Keratinocyte (primary cell): ENCODE measurements around the gene PRKCA. TPM values are rescaled to one million over a fixed set of nuclear protein-coding genes. Genes with fewer than 3 reads are reported as not detected.

Experiments
- DNase-seq: peaks from one replicate; pipeline ENCODE4 v3.0.0-alpha.2; 2011; ENCODE audit warnings: low read depth, missing footprints, low spot score
- FAIRE-seq: peaks from 2 replicates; lab custom pipeline; 2011; peaks lifted over from hg19 to GRCh38; lab: Jason Lieb, UNC
- H2AFZ ChIP-seq: 2 replicates; pipeline ENCODE4 v1.6.0; 2012; ENCODE audit warnings: low read length, control low read depth, inconsistent platforms; ENCODE audit not compliant: control insufficient read depth
- H3K27ac ChIP-seq: 2 replicates; pipeline ENCODE4 v1.5.1; 2011; ENCODE audit warnings: low read length; ENCODE audit not compliant: control insufficient read depth, insufficient read depth
- H3K27me3 ChIP-seq: 3 replicates; pipeline ENCODE4 v1.6.0; 2011; ENCODE audit warnings: low read length; ENCODE audit not compliant: control insufficient read depth, insufficient read depth; ENCODE audit errors: extremely low read depth
- H3K36me3 ChIP-seq, 2 experiments: 2 replicates in 1 of 2; 3 replicates in 1 of 2; pipeline ENCODE4 v1.5.1; 2011; ENCODE audit warnings: low read length in 2 of 2, mild to moderate bottlenecking in 1 of 2; ENCODE audit not compliant: control insufficient read depth in 2 of 2, insufficient read depth in 2 of 2; ENCODE audit errors: extremely low read depth in 1 of 2
- H3K4me1 ChIP-seq: 3 replicates; pipeline ENCODE4 v1.5.1; 2011; ENCODE audit warnings: low read length; ENCODE audit not compliant: control insufficient read depth, insufficient read depth; ENCODE audit errors: extremely low read depth
- H3K4me2 ChIP-seq: 3 replicates; pipeline ENCODE4 v1.6.0; 2011; ENCODE audit warnings: low read depth, low read length; ENCODE audit not compliant: control insufficient read depth, insufficient read depth; ENCODE audit errors: extremely low read depth
- H3K4me3 ChIP-seq, 3 experiments: fragments of 200-600 bp in 1 of 3; sonication (generic) in 1 of 3; 2 replicates in 2 of 3; 3 replicates in 1 of 3; pipeline ENCODE4 v1.5.1; 2011 to 2016; ENCODE audit warnings: low read length in 3 of 3, mild to moderate bottlenecking in 3 of 3, control low read depth in 2 of 3, inconsistent platforms in 1 of 3, low read depth in 1 of 3, mixed read lengths in 1 of 3, mixed run types in 1 of 3, moderate library complexity in 1 of 3; ENCODE audit not compliant: control insufficient read depth in 2 of 3, insufficient read depth in 2 of 3; ENCODE audit errors: extremely low read depth in 1 of 3
- H3K79me2 ChIP-seq: 2 replicates; pipeline ENCODE4 v1.6.0; 2012; ENCODE audit warnings: low read length; ENCODE audit not compliant: control insufficient read depth, insufficient read depth
- H3K9ac ChIP-seq: 3 replicates; pipeline ENCODE4 v1.6.0; 2011; ENCODE audit warnings: low read length; ENCODE audit not compliant: control insufficient read depth, insufficient read depth; ENCODE audit errors: extremely low read depth
- H3K9me1 ChIP-seq: 3 replicates; pipeline ENCODE4 v1.6.0; 2011; ENCODE audit warnings: low read length; ENCODE audit not compliant: control insufficient read depth, insufficient read depth; ENCODE audit errors: extremely low read depth
- H3K9me3 ChIP-seq: 2 replicates; pipeline ENCODE4 v1.5.1; 2012; ENCODE audit warnings: low read depth, low read length; ENCODE audit not compliant: control insufficient read depth
- H4K20me1 ChIP-seq: 3 replicates; pipeline ENCODE4 v1.6.0; 2011; ENCODE audit warnings: low read length; ENCODE audit not compliant: control insufficient read depth, insufficient read depth; ENCODE audit errors: extremely low read depth
- CTCF ChIP-seq, 3 experiments: IDR thresholded peaks in 1 of 3; conservative IDR thresholded peaks in 1 of 3; optimal IDR thresholded peaks in 1 of 3; 2 replicates in 2 of 3; 3 replicates in 1 of 3; pipeline versions ENCODE3 to v1.5.1; 2011; ENCODE audit warnings: low read length in 3 of 3, mild to moderate bottlenecking in 3 of 3, moderate library complexity in 2 of 3, control low read depth in 1 of 3, inconsistent platforms in 1 of 3; ENCODE audit not compliant: insufficient read depth in 2 of 3; ENCODE audit errors: extremely low read depth in 1 of 3
- EZH2 ChIP-seq: IDR thresholded peaks from one replicate; pipeline ENCODE4 v1.6.1; 2012; ENCODE audit warnings: inconsistent platforms, mild to moderate bottlenecking, low read length, moderate library complexity
- dilution Hi-C: fragments of 300-500 bp; cut with MboI; formaldehyde crosslinking; loops from one replicate; pipeline ENCODE4 v1.7.0; 2020; ENCODE audit warnings: low sequenced_read_pairs; ENCODE audit not compliant: extremely low pct_ligation_motif_present
- polyA plus RNA-seq, 5 experiments: library from polyadenylated mRNA; depleted of rRNA in 3 of 5; stranded (reverse) in 3 of 5; stranded (forward) in 1 of 5; unstranded in 1 of 5; fragments of >200 nt; gene quantifications; 1 replicate in 1 of 5; 2 replicates in 3 of 5; 3 replicates in 1 of 5; pipeline versions ENCODE4 v1.2.1 to v1.2.3, GENCODE V29; 2011 to 2012; ENCODE audit warnings: missing spikeins in 2 of 5, low read depth in 1 of 5, low replicate concordance in 1 of 5

PRKCA gene
- polyA plus RNA-seq, 1 donor (not counting 4 experiments of a cell fraction or from before 2014, with no cell fraction given), result 3.6 TPM

DNA sequence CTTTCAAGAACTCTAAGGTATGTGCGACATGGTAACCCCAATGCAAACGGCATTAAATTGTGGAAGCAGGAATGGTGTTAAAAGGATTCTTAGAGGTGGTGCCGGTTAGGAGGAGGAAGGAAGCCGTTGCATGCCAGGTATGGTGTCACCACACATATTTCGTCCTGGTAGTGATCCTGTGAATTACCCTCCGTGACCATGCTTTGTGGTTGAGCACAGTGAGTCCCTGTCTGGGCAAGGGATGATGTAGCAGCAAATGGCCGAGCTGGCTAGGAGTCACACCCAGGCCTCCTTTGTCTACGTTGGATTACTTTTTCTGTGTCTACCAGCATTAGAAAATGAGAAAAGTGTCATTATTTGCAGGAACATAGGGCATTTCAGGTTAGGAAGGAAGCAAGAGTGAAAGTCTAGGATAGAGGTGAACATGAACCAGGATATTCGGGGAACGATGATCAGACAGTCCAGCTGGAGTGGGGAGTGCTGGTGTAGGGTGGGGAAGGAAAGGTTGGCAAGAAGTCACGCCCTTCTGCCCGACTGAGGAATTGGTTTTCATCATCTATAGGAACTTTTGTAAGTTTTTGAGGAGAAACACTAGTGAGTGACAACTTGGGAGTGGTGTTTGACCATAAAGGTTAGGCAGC lies 123.5 kb downstream of the PRKCA start:
- H3K9me1 ChIP-seq, result no peaks in the 10 kb centered on the region
- DNase-seq (no peak), FAIRE-seq (no peak)
- H3K9ac ChIP-seq, result no peak overlapping the region
- TF ChIP-seq EZH2, result no peak
- no peak for TF ChIP-seq CTCF (optimal IDR thresholded peaks at IDR 0.05 in 1 of 3, IDR thresholded peaks at IDR 0.05 in 1 of 3, conservative IDR thresholded peaks at IDR 0.05 in 1 of 3; ENCODE audit: extremely low read depth in 1 of 3, insufficient read depth in 2 of 3, low read length in 3 of 3)
- H3K4me3 ChIP-seq, result no peak overlapping the region
- no peaks in the 10 kb centered on the region for H3K36me3 ChIP-seq
- H3K4me1 ChIP-seq, result peaks cover 28% of the 10 kb centered on the region
- H4K20me1 ChIP-seq, result no peaks in the 10 kb centered on the region
- no peaks in the 10 kb centered on the region for H3K9me3 ChIP-seq
- no peak overlapping the region for H3K27ac ChIP-seq
- no peak overlapping the region for H2AFZ ChIP-seq
- no peaks in the 10 kb centered on the region for H3K27me3 ChIP-seq
- no peak overlapping the region for H3K4me2 ChIP-seq
- H3K79me2 ChIP-seq, result peaks cover 2% of the 10 kb centered on the region
- dilution Hi-C loops, result no loop called here

- peaks cover 2% of the 10 kb centered on the region for H3K79me2 ChIP-seq
- H3K36me3 ChIP-seq, result no peaks in the 10 kb centered on the region
- peaks cover 34% of the 10 kb centered on the region for H3K4me1 ChIP-seq
- no peak for DNase-seq
- no peak for TF ChIP-seq EZH2
- peak; percentile 25 to 66 (median 39) for TF ChIP-seq CTCF (optimal IDR thresholded peaks at IDR 0.05 in 1 of 3, IDR thresholded peaks at IDR 0.05 in 1 of 3, conservative IDR thresholded peaks at IDR 0.05 in 1 of 3; ENCODE audit: extremely low read depth in 1 of 3, insufficient read depth in 2 of 3, low read length in 3 of 3)
- no peaks in the 10 kb centered on the region for H3K9me3 ChIP-seq
- dilution Hi-C loops, result no loop called here
- H3K27ac ChIP-seq, result no peak overlapping the region
- H4K20me1 ChIP-seq, result no peaks in the 10 kb centered on the region
- H3K4me3 ChIP-seq, result no peak overlapping the region
- no peaks in the 10 kb centered on the region for H3K9me1 ChIP-seq
- H3K27me3 ChIP-seq, result no peaks in the 10 kb centered on the region
- H3K4me2 ChIP-seq, result no peak overlapping the region
- no peak for FAIRE-seq
- no peak overlapping the region for H2AFZ ChIP-seq
- H3K9ac ChIP-seq, result no peak overlapping the region
Measured at GRCh38 chr17:66426397-66427033, 124.1 kb downstream of the PRKCA start.
